ENCODE data around the gene NTMT1.

NTMT1 gene

DNA sequence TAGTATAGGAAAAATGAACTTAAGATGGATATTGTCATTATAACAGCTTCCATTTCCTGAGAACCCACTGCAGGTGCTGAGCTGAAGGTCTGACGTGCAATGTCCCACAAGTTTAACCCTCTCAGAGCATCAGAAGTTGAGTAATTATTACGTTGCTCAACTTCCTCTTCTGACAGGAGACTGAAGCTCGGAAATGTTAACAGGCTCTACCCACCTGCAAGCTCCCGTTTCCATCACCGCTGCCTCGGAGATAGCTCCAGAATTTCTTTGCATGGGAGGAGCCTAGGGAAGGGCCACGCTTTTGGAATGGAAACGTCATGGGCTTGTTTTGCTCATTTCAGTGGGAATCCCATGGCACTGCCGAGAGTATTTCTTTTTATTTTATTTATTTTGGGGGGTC, 1.0 kb upstream of the NTMT1 start:
- peak overlapping the region; percentile 80 for H3K27ac ChIP-seq
- no peak for DNase-seq (ENCODE audit: low spot score)

DNA sequence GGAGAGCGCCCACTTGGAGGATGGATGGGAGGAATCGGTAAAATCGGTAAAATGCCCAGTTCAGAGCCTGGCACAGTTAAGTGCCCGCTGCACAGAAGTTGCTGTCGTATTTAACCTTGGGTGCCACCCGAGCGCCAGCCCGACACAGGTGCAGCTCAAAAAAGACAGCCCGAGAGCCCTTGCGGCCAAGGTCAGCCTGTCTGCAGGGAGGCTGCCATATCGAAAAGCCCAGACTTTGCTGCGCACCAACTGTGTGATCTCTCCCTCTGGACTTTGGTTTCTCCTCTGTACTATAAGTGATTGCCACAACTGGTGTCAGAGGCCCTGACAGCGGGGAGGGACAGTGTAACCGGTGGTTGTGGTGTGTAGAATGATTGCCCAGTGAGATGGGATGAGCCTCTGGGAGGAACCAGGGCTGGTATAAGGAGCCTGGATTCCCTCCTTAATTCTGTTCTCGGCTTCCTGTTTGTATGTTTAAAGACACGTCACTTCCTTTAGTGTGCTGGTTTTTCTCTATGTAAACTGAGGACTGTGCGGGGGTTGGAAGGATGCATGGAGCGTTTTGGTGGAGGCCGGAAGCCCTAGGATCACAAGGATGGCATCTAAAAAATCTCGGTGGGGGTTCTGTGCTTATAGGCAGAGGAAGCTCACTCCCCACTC, 792 bp downstream of the NTMT1 start:
- ChIA-PET CTCF (interaction anchor here (0.5 to 4.5 kb wide), 3 partner anchors 12 to 487 kb away, joined by 4 to 33 read pairs (median 5); no protein-coding TSS in a partner anchor), POLR2A (ENCODE audit: low non-redundant PET) (interaction anchor here (1.3 kb wide), 1 partner anchor 16 kb away, joined by 3 read pairs; no protein-coding TSS in a partner anchor)
- no peak for DNase-seq (ENCODE audit: low spot score)
- H3K27ac ChIP-seq, result peak overlapping the region; percentile 80
- TF ChIP-seq, protein P1, sequence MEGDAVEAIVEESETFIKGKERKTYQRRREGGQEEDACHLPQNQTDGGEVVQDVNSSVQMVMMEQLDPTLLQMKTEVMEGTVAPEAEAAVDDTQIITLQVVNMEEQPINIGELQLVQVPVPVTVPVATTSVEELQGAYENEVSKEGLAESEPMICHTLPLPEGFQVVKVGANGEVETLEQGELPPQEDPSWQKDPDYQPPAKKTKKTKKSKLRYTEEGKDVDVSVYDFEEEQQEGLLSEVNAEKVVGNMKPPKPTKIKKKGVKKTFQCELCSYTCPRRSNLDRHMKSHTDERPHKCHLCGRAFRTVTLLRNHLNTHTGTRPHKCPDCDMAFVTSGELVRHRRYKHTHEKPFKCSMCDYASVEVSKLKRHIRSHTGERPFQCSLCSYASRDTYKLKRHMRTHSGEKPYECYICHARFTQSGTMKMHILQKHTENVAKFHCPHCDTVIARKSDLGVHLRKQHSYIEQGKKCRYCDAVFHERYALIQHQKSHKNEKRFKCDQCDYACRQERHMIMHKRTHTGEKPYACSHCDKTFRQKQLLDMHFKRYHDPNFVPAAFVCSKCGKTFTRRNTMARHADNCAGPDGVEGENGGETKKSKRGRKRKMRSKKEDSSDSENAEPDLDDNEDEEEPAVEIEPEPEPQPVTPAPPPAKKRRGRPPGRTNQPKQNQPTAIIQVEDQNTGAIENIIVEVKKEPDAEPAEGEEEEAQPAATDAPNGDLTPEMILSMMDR (conservative IDR thresholded peaks at IDR 0.05; ENCODE audit: low read depth), result no peak

More for the DNA sequence above, 1.0 kb upstream of the NTMT1 start:
- POLR2A ChIA-PET (ENCODE audit: low non-redundant PET), result interaction anchor here (1.2 kb wide), 1 partner anchor 447 kb away, joined by 3 read pairs; the partner anchor contains the start of gene IER5L
- CTCF ChIA-PET, result interaction anchor here (0.6 to 4.5 kb wide), 17 partner anchors 11 to 871 kb away, joined by 3 to 33 read pairs (median 5); partner anchors contain the start of gene DOLPP1
- TF ChIP-seq, protein P1 (conservative IDR thresholded peaks at IDR 0.05; ENCODE audit: low read depth), result no peak

DNA sequence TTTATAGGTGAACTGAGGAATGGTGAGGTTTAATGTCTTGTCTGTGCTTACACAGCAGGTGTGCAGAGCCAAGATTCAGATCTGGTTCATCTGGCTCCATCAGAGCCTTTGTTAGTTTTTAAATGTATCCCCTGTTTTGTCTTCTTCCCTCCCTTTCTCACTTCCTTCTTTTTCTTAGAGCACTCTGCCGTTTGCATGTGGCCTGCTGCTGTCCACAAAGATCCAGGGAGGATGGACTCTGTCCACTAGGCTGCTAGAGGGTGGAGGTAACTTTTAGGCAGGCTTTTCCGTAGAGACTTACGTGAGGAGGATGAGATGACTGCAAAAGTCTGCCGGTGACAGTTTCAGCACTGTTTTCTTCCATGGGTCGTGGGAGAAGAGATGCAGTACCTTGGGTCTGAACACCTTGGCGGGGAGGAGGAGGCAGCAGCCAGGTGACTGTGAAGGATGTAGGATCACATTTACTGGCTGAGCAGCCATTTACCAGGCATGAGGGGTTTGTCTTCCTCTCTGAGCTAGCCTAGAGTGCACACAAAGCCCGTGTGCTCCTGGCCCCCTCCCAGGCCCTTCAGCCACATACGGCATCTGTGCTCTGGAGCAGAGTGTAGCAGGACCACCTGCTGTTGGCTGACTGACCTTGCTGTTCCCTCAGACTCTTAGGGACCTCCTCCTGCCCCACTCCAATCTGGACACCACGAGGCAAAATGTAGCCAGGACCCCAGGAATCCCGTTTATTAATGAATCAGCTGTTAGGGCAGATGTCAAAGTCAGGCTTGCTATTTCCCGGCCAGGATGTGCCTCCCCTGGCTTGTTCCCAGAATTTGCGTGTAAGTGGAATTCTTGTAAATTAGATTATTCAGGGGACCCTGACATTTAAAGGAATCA, 1.8 kb downstream of the NTMT1 start:
- TF ChIP-seq, protein P1 (conservative IDR thresholded peaks at IDR 0.05; ENCODE audit: low read depth), result no peak
- no peak for DNase-seq (ENCODE audit: low spot score)
- ChIA-PET CTCF (interaction anchor here (0.6 to 4.5 kb wide), 6 partner anchors 9 to 489 kb away, joined by 3 to 33 read pairs (median 3); no protein-coding TSS in a partner anchor), POLR2A (ENCODE audit: low non-redundant PET) (no interaction called here)
- peak overlapping the region; percentile 22 for H3K27ac ChIP-seq

DNA sequence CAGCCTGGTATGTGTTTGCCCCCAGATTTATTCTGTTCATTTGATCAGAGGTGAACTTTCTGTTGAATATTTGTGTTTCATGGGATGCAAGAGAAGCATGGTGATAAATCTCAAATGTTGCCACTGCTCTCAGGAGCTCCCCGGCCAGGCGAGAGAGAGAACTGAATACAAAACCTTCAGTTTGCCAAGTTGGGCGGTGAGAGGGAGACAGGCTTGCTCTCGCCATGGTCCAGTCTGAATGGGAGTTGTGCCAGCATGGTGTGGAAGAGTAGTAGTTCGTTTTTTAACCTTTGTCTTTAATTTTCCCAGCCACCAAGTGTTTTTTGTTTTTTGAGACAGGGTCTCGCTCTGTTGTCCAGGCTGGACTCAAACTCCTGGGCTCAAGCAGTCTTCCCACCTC, 2.7 kb downstream of the NTMT1 start:
- TF ChIP-seq, protein P1 (conservative IDR thresholded peaks at IDR 0.05; ENCODE audit: low read depth), result no peak
- no peak for DNase-seq (ENCODE audit: low spot score)
- peak overlapping the region; percentile 11 for H3K27ac ChIP-seq
- ChIA-PET CTCF (interaction anchor here (0.6 to 2.4 kb wide), 5 partner anchors 16 to 490 kb away, joined by 3 to 12 read pairs (median 3); no protein-coding TSS in a partner anchor), POLR2A (ENCODE audit: low non-redundant PET) (interaction anchor here (0.6 kb wide), 1 partner anchor 505 kb away, joined by 4 read pairs; no protein-coding TSS in a partner anchor)

DNA sequence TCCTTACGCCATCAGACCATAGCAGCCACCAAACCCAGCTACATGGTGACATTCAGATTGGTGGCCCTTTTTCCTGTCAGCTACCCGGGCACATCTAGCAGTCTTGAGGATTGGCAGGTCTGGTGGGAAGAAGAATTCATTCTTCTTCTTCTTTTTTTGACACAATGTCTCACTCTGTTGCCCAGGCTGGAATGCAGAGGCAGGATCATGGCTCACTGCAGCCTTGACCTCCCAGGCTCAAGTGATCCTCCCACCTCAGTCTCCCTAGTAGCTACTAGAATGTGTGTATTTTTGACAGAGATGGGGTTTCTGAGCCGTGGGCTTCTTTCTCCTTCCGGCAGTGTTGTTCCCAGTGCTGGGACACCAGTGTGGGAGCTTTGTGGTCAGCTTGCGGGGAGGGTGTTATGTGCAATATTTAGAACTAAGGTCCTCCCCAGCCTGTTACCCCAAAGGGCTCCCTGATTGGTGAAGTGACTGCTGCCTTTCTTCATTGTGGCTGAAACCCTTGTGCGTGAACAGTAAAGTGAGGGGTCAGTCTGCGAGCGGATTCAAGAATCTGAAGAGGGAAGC, 3.4 kb downstream of the NTMT1 start:
- TF ChIP-seq, protein P1 (conservative IDR thresholded peaks at IDR 0.05; ENCODE audit: low read depth), result no peak
- ChIA-PET CTCF (interaction anchor here (0.5 to 2.4 kb wide), 4 partner anchors 117 to 490 kb away, joined by 3 to 12 read pairs (median 4); no protein-coding TSS in a partner anchor), POLR2A (ENCODE audit: low non-redundant PET) (no interaction called here)
- peak overlapping the region; percentile 11 for H3K27ac ChIP-seq
- DNase-seq (ENCODE audit: low spot score), result no peak

Data from RWPE1 (cell line).